ENCODE data around the gene CSF1. TPM values are rescaled to one million over a fixed set of nuclear protein-coding genes. Genes with fewer than 3 reads are reported as not detected.
A peak's percentile ranks its signal among the peaks of the same experiment; 100 is the strongest.

The CSF1 gene
- total and polyA plus RNA-seq, 9 donors = 13.1 to 57.6 (median 44.3) TPM

DNA sequence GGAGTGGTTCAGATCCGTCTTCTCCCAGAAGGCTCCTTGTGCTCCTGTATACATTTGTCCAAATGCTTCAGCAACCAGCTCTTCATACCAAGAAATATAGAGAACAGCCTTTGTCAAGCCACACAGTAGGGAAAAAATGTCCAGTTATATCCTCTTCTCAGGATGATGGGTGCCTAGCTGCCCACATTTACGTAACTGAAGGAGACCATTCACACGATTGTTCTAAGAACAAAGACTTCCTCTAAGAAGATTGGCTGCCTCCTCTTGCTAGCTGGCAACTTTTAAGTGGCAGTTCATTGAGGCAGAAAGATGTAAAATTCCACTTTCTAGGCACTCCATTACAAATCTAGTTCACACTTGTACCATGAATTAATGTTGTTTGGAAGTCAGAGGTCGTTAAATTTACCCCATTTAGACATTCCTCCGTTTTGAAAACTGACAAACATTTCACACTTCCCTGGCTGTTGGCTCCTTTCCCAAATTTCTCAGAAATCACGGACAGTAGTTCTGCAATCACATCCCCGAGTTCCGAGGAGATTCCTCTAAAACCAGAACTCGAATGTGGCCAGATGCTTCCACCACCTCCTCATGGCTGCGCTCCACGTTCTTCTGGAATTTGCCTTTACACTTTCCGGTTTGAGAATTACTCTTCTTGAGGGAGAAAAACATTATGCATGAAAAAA is 45.6 kb upstream of the CSF1 start:
- Histone ChIP-seq H3K27ac (no peak overlapping the region), H3K27me3 (no peaks in the 10 kb centered on the region), H3K4me1 (ENCODE audit: insufficient read depth) (peaks cover 4% of the 10 kb centered on the region), H3K9me3 (no peaks in the 10 kb centered on the region), H3K4me3 (no peak overlapping the region), H3K36me3 (no peaks in the 10 kb centered on the region)
- TF ChIP-seq, protein P1, sequence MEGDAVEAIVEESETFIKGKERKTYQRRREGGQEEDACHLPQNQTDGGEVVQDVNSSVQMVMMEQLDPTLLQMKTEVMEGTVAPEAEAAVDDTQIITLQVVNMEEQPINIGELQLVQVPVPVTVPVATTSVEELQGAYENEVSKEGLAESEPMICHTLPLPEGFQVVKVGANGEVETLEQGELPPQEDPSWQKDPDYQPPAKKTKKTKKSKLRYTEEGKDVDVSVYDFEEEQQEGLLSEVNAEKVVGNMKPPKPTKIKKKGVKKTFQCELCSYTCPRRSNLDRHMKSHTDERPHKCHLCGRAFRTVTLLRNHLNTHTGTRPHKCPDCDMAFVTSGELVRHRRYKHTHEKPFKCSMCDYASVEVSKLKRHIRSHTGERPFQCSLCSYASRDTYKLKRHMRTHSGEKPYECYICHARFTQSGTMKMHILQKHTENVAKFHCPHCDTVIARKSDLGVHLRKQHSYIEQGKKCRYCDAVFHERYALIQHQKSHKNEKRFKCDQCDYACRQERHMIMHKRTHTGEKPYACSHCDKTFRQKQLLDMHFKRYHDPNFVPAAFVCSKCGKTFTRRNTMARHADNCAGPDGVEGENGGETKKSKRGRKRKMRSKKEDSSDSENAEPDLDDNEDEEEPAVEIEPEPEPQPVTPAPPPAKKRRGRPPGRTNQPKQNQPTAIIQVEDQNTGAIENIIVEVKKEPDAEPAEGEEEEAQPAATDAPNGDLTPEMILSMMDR (IDR thresholded peaks at IDR 0.05) = no peak
- TF ChIP-seq POLR2A (IDR thresholded peaks at IDR 0.05) = no peak
- no peak for TF ChIP-seq EP300 (IDR thresholded peaks at IDR 0.05)
- peak in 2 of 5 donors; percentile 16 to 60 for DNase-seq
- 36 to 42% (median 42%) methylated on average over 12 of the region's 12 CpGs for WGBS, 3 donors
- intact Hi-C loops (cut with DNase I) = no loop called here

GRCh38 chr1:109866071-109866470 is 44.6 kb upstream of the CSF1 start:
- H3K4me1 ChIP-seq (ENCODE audit: insufficient read depth) = peaks cover 4% of the 10 kb centered on the region
- no peaks in the 10 kb centered on the region for H3K36me3 ChIP-seq
- H3K27ac ChIP-seq = no peak overlapping the region
- no peak for DNase-seq
- no peaks in the 10 kb centered on the region for H3K27me3 ChIP-seq
- intact Hi-C loops (cut with DNase I) = no loop called here
- 95 to 99% (median 99%) methylated on average over 2 of the region's 2 CpGs for WGBS, 3 donors
- TF ChIP-seq POLR2A (IDR thresholded peaks at IDR 0.05) (no peak), EP300 (IDR thresholded peaks at IDR 0.05) (no peak)
- H3K9me3 ChIP-seq = no peaks in the 10 kb centered on the region
- no peak overlapping the region for H3K4me3 ChIP-seq

DNA sequence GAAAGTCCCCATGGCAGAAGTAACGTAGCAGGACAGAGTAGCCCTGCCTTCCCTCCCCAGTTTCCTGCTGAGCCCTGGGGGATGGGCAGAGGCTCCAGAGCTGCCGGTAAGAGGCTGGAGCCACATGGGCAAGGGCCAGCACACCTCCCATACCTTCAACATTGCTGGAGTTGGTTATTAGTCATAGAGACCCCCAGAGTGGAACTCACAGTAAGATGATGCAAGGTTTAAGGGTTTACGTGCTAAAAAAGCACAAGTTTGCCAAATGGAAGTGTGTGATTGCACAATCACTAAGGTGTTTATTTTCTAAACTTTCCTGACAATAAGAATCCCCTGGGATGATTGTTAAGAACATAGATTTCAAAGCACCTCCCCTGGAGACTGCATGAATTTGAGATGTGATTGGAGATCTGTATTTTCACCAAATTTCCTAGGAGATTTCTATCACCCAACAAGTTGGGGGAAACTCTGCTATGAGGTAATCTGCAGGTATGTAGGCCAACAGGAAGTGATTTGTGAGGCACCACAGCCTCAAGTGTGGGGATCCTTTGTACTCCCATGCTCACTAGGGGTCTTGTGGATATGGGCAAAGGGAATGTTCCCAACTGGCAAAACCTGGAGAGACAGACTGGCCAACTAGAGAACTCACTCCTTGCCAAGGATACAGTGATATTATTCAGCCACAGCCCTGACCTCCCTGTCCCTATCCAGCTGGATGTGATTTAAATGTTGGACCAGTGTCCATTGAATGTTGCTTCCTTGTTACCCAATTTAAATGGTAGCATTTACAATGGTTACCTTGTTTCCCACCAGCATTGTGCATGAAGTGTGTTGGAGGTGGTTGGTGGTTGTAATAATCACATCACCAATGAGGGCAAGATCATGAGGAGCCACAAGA is 37.1 kb upstream of the CSF1 start:
- H3K27me3 ChIP-seq = no peaks in the 10 kb centered on the region
- peaks cover 12% of the 10 kb centered on the region for H3K4me1 ChIP-seq (ENCODE audit: insufficient read depth)
- H3K4me3 ChIP-seq = no peak overlapping the region
- 40 to 53% (median 47%) methylated on average over 3 of the region's 3 CpGs for WGBS, 3 donors
- TF ChIP-seq POLR2A (IDR thresholded peaks at IDR 0.05) (no peak), EP300 (IDR thresholded peaks at IDR 0.05) (no peak)
- TF ChIP-seq, protein P1 (IDR thresholded peaks at IDR 0.05) = no peak
- no peaks in the 10 kb centered on the region for H3K9me3 ChIP-seq
- intact Hi-C loops (cut with DNase I) = loop anchor here in 2 of 4 donors (5.0 to 10.0 kb wide), 2 partner anchors 49 to 51 kb away; no protein-coding TSS in a partner anchor
- H3K36me3 ChIP-seq = no peaks in the 10 kb centered on the region
- H3K27ac ChIP-seq = no peak overlapping the region
- peak in 1 of 5 donors; percentile 23 for DNase-seq

GRCh38 chr1:109874445-109874844 is 36.2 kb upstream of the CSF1 start:
- whole genome bisulfite sequencing, 3 donors = 83 to 88% (median 86%) methylated on average over 2 of the region's 2 CpGs
- no peak overlapping the region for H3K4me3 ChIP-seq
- peaks cover 12% of the 10 kb centered on the region for H3K4me1 ChIP-seq (ENCODE audit: insufficient read depth)
- H3K27ac ChIP-seq = no peak overlapping the region
- H3K27me3 ChIP-seq = no peaks in the 10 kb centered on the region
- no peak for DNase-seq
- no peaks in the 10 kb centered on the region for H3K9me3 ChIP-seq
- TF ChIP-seq POLR2A (IDR thresholded peaks at IDR 0.05) = no peak
- no peak for TF ChIP-seq EP300 (IDR thresholded peaks at IDR 0.05)
- TF ChIP-seq, protein P1 (IDR thresholded peaks at IDR 0.05) = no peak
- intact Hi-C loops (cut with DNase I) = loop anchor here in 2 of 4 donors (5.0 to 10.0 kb wide), 2 partner anchors 50 to 52 kb away; no protein-coding TSS in a partner anchor
- no peaks in the 10 kb centered on the region for H3K36me3 ChIP-seq

All from ovary (tissue), 9 donors.